K562 (cell line): ENCODE data around the gene TLCD4. TPM values are rescaled to one million over a fixed set of nuclear protein-coding genes. Genes with fewer than 3 reads are reported as not detected.

Source experiments
- ASH1L ChIP-seq: fragments of 450-650 bp; IDR thresholded peaks from 2 replicates; pipeline ENCODE4 v1.6.1; 2018; ENCODE audit warnings: borderline replicate concordance, mild to moderate bottlenecking, low read depth; ENCODE audit not compliant: partially characterized antibody
- CGGBP1 ChIP-seq: fragments of 250-450 bp; sonication (Bioruptor Pico); IDR thresholded peaks from 2 replicates; pipeline ENCODE4 v1.9.0; 2021; ENCODE audit warnings: mild to moderate bottlenecking
- E2F4 ChIP-seq: sonication (generic); formaldehyde crosslinking; IDR thresholded peaks from 2 replicates; pipeline ENCODE4 v1.8.0; 2022; ENCODE audit warnings: mild to moderate bottlenecking, low read depth, missing genetic modification reagents
- FOXO4 ChIP-seq: fragments of 450-650 bp; formaldehyde crosslinking; IDR thresholded peaks from 2 replicates; pipeline ENCODE4 v1.4.0; 2020; ENCODE audit warnings: mild to moderate bottlenecking, moderate library complexity
- FOXP4 ChIP-seq: sonication (generic); formaldehyde crosslinking; IDR thresholded peaks from 2 replicates; pipeline ENCODE4 v1.8.0; 2022; ENCODE audit warnings: mild to moderate bottlenecking, missing genetic modification reagents, borderline replicate concordance
- HMG20B ChIP-seq: fragments of 250-450 bp; sonication (Bioruptor Pico); IDR thresholded peaks from 2 replicates; pipeline ENCODE4 v1.5.0; 2021; ENCODE audit warnings: mild to moderate bottlenecking
- HNRNPL ChIP-seq: fragments of 200-400 bp; formaldehyde crosslinking; IDR thresholded peaks from 2 replicates; pipeline ENCODE4 v1.6.1; 2017; ENCODE audit warnings: low read depth, mild to moderate bottlenecking, low read length
- MAZ ChIP-seq, 2 experiments: fragments of 450-650 bp in 1 of 2; sonication (generic) in 1 of 2; formaldehyde crosslinking; IDR thresholded peaks in 1 of 2; conservative IDR thresholded peaks in 1 of 2; 2 replicates each; pipeline versions ENCODE4 v1.4.0 to v1.5.0; 2020; ENCODE audit warnings: mild to moderate bottlenecking in 1 of 2, missing genetic modification reagents in 1 of 2
- MECOM ChIP-seq: fragments of 250-450 bp; sonication (Bioruptor Pico); IDR thresholded peaks from 2 replicates; pipeline ENCODE4 v1.8.0; 2022; ENCODE audit warnings: inconsistent platforms
- RAD51 ChIP-seq: fragments of 450-650 bp; IDR thresholded peaks from 2 replicates; pipeline ENCODE4 v1.7.1; 2016; ENCODE audit warnings: low read depth, mild to moderate bottlenecking, borderline replicate concordance
- RBM39 ChIP-seq: fragments of 200-400 bp; formaldehyde crosslinking; optimal IDR thresholded peaks from 2 replicates; pipeline ENCODE3; 2018; ENCODE audit warnings: low read depth, low read length
- RFX7 ChIP-seq: fragments of 250-450 bp; sonication (Bioruptor Pico); IDR thresholded peaks from 2 replicates; pipeline ENCODE4 v1.5.1; 2021; ENCODE audit warnings: mild to moderate bottlenecking
- ZNF586 ChIP-seq: fragments of 450-650 bp; formaldehyde crosslinking; conservative IDR thresholded peaks from 2 replicates; pipeline ENCODE4 v1.4.0; 2020; ENCODE audit warnings: mild to moderate bottlenecking, moderate library complexity
- ZNF589 ChIP-seq: fragments of 200-800 bp; sonication (Bioruptor generic); IDR thresholded peaks from 2 replicates; pipeline ENCODE4 v1.6.1; 2016; ENCODE audit warnings: low read depth, missing genetic modification characterization, missing compliant biosample characterization
- polyA plus RNA-seq, 8 experiments: library from polyadenylated mRNA; depleted of rRNA in 4 of 8; stranded (reverse) in 5 of 8; unstranded in 3 of 8; fragments of >200 nt; fragmentation: Nextera tagmentation in 2 of 8; fragmentation: Illumina TruSeq in 1 of 8; extraction: Ambion mirVana in 2 of 8; extraction: Trizol in 1 of 8; gene quantifications; 2 replicates each; pipeline versions ENCODE4 v1.2.1 to v1.2.3, GENCODE V29; 2011 to 2014; ENCODE audit warnings: inconsistent platforms in 1 of 8, missing spikeins in 1 of 8
- total RNA-seq, 7 experiments: library from RNA; depleted of rRNA in 6 of 7; stranded (reverse); fragments of >200 nt in 6 of 7; fragmentation: Illumina TruSeq in 2 of 7; extraction: Trizol in 2 of 7; gene quantifications; 2 replicates each; pipeline versions ENCODE4 v1.2.1 to v1.2.3, GENCODE V29; 2011 to 2021; ENCODE audit warnings: low replicate concordance in 1 of 7

Gene TLCD4
- total and polyA plus RNA-seq, 9 of the 15 experiments (the other 6 are each of a cell fraction or from before 2014, with no cell fraction given), result 3.5 to 19.8 (median 7.6) TPM

- TF ChIP-seq E2F4 (CRISPR knock-in tag) (no peak), MAZ (CRISPR knock-in tag; conservative IDR thresholded peaks at IDR 0.05 in 1 of 2, IDR thresholded peaks at IDR 0.05 in 1 of 2) (peak; percentile 69 to 90), ZNF586 (CRISPR knock-in tag) (no peak), FOXP4 (CRISPR knock-in tag) (no peak), RFX7 (CRISPR knock-in tag) (no peak), RAD51 (no peak), HMG20B (no peak), RBM39 (no peak), HNRNPL (no peak), ZNF589 (CRISPR knock-in tag) (no peak), ASH1L (no peak), FOXO4 (CRISPR knock-in tag) (no peak), MECOM (0 out of 2 replicates have a peak, but pooled peaks have one; percentile 72), CGGBP1 (CRISPR knock-in tag) (no peak)
Observed at GRCh38 chr1:95084317-95085176, 32.6 kb upstream of the TLCD4 start (continued).
